ENCODE results near the gene IQSEC3.

IQSEC3 gene

DNA sequence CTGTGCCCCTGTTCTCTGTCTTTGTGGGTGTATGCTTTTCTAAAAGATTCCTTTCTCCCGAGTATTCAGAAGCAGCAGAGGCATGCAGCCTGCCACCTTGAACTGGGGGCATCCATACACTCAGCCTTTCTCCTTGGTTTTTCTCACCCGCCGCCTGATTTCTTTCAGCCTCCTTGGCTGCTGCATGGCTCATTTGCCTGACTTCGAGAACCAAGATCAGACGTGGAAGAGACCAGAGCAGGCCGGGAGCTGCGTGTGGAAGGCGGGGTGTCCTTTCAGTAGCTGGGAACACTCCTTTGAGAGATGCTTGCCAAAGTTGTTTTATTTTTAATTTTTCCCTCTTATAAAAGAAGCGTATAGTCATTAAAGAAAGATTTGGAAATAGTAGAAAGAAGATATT lies 94.3 kb downstream of the IQSEC3 start:
- no peaks in the 10 kb centered on the region for H3K27me3 ChIP-seq (ENCODE audit: control insufficient read depth in 1 of 2, insufficient read depth in 2 of 2, low read length in 2 of 2)
- H3K4me3 ChIP-seq (ENCODE audit: low read depth in 1 of 2, low read length in 2 of 2) = no peak overlapping the region
- H3K36me3 ChIP-seq (ENCODE audit: insufficient read depth, low read length) = no peaks in the 10 kb centered on the region
- H3K9me3 ChIP-seq (ENCODE audit: low read length) = no peaks in the 10 kb centered on the region
- no peaks in the 10 kb centered on the region for H3K4me1 ChIP-seq (ENCODE audit: insufficient read depth, low read length)
- no peak overlapping the region for H3K27ac ChIP-seq (ENCODE audit: low read depth, low read length)
- no peak overlapping the region for H3K9ac ChIP-seq (ENCODE audit: low read length)

DNA sequence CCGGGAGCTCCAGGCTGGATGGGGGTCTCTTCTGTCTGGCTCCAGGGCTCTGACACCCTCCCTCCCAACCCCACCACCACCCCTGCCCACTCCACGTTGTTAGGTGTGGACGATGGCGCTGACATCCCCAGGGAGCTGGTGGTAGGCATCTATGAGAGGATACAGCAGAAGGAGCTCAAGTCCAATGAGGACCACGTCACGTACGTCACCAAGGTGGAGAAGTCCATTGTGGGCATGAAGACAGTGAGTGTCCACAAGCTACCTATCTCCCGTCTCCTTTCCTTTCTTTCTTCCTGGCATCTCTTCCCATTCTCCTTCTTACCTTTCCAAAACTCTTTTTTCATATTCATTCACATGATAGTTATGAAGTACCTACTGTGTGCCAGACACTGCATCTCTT lies 95.3 kb downstream of the IQSEC3 start:
- H3K36me3 ChIP-seq (ENCODE audit: insufficient read depth, low read length) = no peaks in the 10 kb centered on the region
- no peak overlapping the region for H3K9ac ChIP-seq (ENCODE audit: low read length)
- H3K27ac ChIP-seq (ENCODE audit: low read depth, low read length) = no peak overlapping the region
- H3K27me3 ChIP-seq (ENCODE audit: control insufficient read depth in 1 of 2, insufficient read depth in 2 of 2, low read length in 2 of 2) = no peaks in the 10 kb centered on the region
- H3K4me3 ChIP-seq (ENCODE audit: low read depth in 1 of 2, low read length in 2 of 2) = no peak overlapping the region
- no peaks in the 10 kb centered on the region for H3K9me3 ChIP-seq (ENCODE audit: low read length)
- no peaks in the 10 kb centered on the region for H3K4me1 ChIP-seq (ENCODE audit: insufficient read depth, low read length)

DNA sequence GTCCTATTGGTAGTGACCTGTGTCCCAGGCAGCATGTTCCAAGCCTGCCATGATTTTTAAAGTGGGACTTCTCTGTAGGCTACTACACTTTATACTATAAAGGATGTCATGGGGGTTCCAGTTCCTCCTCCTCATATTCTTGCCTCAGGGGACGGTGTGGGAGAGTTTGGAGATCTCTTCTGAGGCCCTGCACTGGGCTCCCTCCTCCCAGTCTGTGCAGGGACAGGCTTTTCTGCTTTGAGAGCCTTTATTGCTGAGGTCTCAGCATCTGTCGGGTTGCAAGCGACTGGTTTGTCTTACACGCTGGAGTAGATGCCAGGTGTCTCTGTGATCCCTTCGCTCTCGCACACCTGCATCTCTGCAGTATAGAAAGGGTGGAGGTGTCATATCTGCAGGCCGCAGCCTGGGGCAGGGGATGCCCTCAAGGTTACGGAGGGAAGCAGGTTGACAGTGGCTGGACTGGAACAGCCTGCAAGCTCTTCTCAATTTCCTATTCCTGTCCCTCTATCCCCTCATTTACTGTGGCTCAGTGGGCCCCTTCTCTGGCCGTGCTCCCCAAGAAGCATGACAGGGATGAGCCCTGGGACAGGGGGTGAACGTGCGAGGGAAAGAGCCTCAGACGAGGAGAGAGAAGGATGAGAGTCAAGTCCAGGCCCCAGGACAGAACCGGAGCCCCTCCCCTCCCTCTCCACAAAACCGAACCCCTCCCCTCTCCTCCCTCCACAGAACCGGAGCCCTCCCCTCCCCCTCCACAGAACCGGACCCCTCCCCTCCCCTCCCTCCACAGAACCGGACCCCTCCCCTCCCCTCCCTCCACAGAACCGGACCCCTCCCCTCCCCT lies 96.1 kb downstream of the IQSEC3 start:
- Histone ChIP-seq H3K9me3 (ENCODE audit: low read length) (no peaks in the 10 kb centered on the region), H3K27me3 (ENCODE audit: control insufficient read depth in 1 of 2, insufficient read depth in 2 of 2, low read length in 2 of 2) (no peaks in the 10 kb centered on the region), H3K4me3 (ENCODE audit: low read depth in 1 of 2, low read length in 2 of 2) (no peak overlapping the region), H3K27ac (ENCODE audit: low read depth, low read length) (no peak overlapping the region), H3K36me3 (ENCODE audit: insufficient read depth, low read length) (no peaks in the 10 kb centered on the region), H3K4me1 (ENCODE audit: insufficient read depth, low read length) (no peaks in the 10 kb centered on the region), H3K9ac (ENCODE audit: low read length) (no peak overlapping the region)

DNA sequence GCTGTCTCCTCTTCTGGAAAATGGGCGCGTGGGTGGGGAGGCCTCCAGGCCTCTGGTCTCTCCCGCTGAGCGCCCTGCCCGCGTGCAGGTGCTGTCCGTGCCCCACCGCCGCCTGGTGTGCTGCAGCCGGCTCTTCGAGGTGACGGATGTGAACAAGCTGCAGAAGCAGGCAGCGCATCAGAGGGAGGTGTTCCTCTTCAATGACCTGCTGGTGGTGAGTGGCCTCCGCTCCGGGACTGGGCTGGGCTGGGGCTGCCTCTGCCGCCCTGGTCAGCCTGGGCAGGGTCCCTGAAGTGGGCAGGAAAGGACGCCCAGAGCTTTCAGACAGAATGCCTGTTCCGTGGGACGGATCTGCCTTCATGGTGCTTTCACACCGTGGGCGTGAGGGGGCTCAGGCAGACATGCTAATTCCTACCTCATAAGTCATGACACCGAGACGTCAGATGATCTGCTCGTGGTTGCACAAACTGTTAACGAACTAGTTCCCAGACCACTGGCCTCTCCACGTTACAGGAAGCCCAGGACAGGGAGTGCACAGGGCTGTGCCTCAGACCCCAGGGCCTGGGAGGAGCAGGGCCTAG lies 96.9 kb downstream of the IQSEC3 start:
- no peaks in the 10 kb centered on the region for H3K4me1 ChIP-seq (ENCODE audit: insufficient read depth, low read length)

DNA sequence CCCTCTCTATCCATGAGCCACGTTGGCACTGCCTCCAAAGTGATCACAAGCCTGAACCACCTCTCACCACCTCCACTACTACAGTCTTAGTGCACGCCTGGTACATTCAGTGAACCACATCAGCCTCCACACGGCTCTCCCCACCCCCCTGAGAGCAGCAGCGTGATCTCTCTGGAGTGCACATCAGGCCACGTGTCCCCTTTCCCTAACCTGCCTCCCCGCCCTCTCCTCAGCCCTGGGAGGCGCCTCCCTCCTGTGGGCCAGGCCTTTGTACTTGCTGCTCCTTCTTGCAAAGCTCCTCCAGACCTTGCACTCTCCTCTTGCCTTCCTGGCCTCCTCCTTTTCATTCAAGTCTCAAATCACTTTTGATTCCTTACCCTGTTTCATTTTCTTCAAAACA lies 97.6 kb downstream of the IQSEC3 start:
- no peaks in the 10 kb centered on the region for H3K4me1 ChIP-seq (ENCODE audit: insufficient read depth, low read length)
- no peaks in the 10 kb centered on the region for H3K27me3 ChIP-seq (ENCODE audit: control insufficient read depth in 1 of 2, insufficient read depth in 2 of 2, low read length in 2 of 2)
- H3K9ac ChIP-seq (ENCODE audit: low read length) = no peak overlapping the region
- H3K9me3 ChIP-seq (ENCODE audit: low read length) = no peaks in the 10 kb centered on the region
- H3K27ac ChIP-seq (ENCODE audit: low read depth, low read length) = no peak overlapping the region
- H3K4me3 ChIP-seq (ENCODE audit: low read depth in 1 of 2, low read length in 2 of 2) = no peak overlapping the region
- no peaks in the 10 kb centered on the region for H3K36me3 ChIP-seq (ENCODE audit: insufficient read depth, low read length)

More for the DNA sequence above, 96.9 kb downstream of the IQSEC3 start:
- H3K9ac ChIP-seq (ENCODE audit: low read length) = no peak overlapping the region
- H3K27ac ChIP-seq (ENCODE audit: low read depth, low read length) = no peak overlapping the region
- no peak overlapping the region for H3K4me3 ChIP-seq (ENCODE audit: low read depth in 1 of 2, low read length in 2 of 2)
- H3K36me3 ChIP-seq (ENCODE audit: insufficient read depth, low read length) = no peaks in the 10 kb centered on the region
- no peaks in the 10 kb centered on the region for H3K9me3 ChIP-seq (ENCODE audit: low read length)
- no peaks in the 10 kb centered on the region for H3K27me3 ChIP-seq (ENCODE audit: control insufficient read depth in 1 of 2, insufficient read depth in 2 of 2, low read length in 2 of 2)

DNA sequence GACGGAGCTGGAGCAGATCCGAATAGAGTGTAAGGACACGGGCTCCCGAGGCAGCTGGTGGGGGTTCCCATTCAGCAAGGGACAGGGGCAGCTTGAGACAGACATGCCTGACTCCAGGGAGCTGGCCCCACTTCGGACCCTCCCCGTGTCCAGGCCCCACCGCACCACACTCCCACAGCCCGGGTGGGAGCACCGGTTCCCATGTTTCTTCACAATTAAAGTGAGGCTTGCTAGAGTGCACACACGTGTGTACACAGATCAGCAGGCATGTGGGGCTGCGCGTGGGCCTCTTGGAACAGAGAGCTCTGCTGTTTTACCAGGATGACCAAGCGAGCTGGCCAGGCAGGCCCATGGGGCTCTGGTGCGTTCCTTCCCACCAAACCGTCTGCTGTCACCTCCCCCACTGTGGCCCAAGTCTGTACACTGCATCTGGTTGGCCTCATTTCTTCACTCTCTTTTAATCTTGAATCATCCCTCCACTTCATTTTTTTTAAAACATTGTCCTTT lies 99.3 kb downstream of the IQSEC3 start:
- no peak overlapping the region for H3K27ac ChIP-seq (ENCODE audit: low read depth, low read length)
- no peaks in the 10 kb centered on the region for H3K27me3 ChIP-seq (ENCODE audit: control insufficient read depth in 1 of 2, insufficient read depth in 2 of 2, low read length in 2 of 2)
- H3K9me3 ChIP-seq (ENCODE audit: low read length) = no peaks in the 10 kb centered on the region
- no peak overlapping the region for H3K9ac ChIP-seq (ENCODE audit: low read length)
- H3K36me3 ChIP-seq (ENCODE audit: insufficient read depth, low read length) = no peaks in the 10 kb centered on the region
- no peak overlapping the region for H3K4me3 ChIP-seq (ENCODE audit: low read depth in 1 of 2, low read length in 2 of 2)
- H3K4me1 ChIP-seq (ENCODE audit: insufficient read depth, low read length) = no peaks in the 10 kb centered on the region

DNA sequence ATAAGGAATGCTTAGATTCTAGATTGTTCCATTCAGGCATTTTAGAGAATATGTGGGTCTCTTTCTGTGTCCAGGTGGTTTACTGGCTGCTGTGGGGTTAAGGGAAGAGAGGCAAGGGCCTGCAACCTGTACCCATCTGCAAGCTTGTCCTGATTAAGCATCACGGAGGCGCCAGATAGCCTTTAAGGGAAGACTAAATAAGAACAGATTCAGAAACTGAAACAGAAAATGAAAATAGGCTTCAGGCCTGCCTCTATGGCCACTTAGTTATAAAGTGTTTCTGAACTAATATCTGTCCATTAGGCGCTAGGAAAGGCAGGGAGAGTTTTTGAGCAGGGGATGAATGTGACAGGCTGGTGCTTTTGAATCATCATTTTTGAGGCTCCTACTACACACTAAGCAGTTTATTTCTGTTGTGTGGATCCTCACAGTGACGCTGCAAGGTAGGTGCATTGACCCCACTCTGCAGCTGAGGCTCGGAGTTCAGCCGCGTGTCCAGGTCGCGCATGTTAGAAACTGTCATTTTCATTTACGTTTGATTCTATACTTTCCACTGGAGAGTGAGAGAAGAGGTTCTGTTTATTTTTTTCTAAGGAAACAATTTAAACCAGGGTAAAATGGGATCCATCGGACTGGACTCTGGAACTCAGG lies 100.0 kb downstream of the IQSEC3 start:
- Histone ChIP-seq H3K27ac (ENCODE audit: low read depth, low read length) (no peak overlapping the region), H3K9me3 (ENCODE audit: low read length) (no peaks in the 10 kb centered on the region), H3K9ac (ENCODE audit: low read length) (no peak overlapping the region)

DNA sequence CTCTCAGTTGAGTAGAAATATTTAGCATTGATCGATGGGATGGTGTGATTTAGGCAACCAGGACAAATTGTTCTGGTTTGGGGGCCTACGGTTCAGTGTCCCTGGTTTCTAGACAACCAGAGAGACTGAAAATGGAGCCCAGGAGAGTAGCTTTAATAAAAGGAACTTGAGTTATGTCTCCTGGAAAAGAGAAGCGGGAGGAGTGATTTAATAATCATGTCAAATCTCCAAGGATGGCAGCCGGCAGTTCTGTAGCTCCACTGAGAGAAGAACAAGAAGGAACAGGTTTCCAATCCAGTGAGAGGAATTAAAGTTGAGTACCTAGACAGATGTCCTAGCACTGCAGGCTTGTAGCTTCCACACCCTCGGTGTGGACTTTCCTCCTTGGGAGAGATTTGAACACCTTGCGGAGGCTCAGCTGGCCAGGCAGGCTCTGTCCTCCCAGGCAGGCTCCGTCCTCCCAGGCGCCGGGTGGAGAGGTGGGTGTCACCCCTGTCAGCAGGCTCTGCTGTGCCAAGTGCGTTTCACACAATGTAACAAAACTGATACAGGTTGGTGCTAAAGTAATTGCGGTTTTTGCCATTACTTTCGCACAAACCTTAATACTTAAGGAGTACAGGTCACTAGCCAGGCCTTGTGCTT lies 101.5 kb downstream of the IQSEC3 start:
- Histone ChIP-seq H3K27ac (ENCODE audit: low read depth, low read length) (no peak overlapping the region), H3K4me3 (ENCODE audit: low read depth in 1 of 2, low read length in 2 of 2) (no peak overlapping the region), H3K9ac (ENCODE audit: low read length) (no peak overlapping the region), H3K9me3 (ENCODE audit: low read length) (no peaks in the 10 kb centered on the region), H3K27me3 (ENCODE audit: control insufficient read depth in 1 of 2, insufficient read depth in 2 of 2, low read length in 2 of 2) (no peaks in the 10 kb centered on the region), H3K36me3 (ENCODE audit: insufficient read depth, low read length) (no peaks in the 10 kb centered on the region), H3K4me1 (ENCODE audit: insufficient read depth, low read length) (no peaks in the 10 kb centered on the region)

More for the DNA sequence above, 100.0 kb downstream of the IQSEC3 start:
- no peak overlapping the region for H3K4me3 ChIP-seq (ENCODE audit: low read depth in 1 of 2, low read length in 2 of 2)
- no peaks in the 10 kb centered on the region for H3K27me3 ChIP-seq (ENCODE audit: control insufficient read depth in 1 of 2, insufficient read depth in 2 of 2, low read length in 2 of 2)
- no peaks in the 10 kb centered on the region for H3K4me1 ChIP-seq (ENCODE audit: insufficient read depth, low read length)
- no peaks in the 10 kb centered on the region for H3K36me3 ChIP-seq (ENCODE audit: insufficient read depth, low read length)

DNA sequence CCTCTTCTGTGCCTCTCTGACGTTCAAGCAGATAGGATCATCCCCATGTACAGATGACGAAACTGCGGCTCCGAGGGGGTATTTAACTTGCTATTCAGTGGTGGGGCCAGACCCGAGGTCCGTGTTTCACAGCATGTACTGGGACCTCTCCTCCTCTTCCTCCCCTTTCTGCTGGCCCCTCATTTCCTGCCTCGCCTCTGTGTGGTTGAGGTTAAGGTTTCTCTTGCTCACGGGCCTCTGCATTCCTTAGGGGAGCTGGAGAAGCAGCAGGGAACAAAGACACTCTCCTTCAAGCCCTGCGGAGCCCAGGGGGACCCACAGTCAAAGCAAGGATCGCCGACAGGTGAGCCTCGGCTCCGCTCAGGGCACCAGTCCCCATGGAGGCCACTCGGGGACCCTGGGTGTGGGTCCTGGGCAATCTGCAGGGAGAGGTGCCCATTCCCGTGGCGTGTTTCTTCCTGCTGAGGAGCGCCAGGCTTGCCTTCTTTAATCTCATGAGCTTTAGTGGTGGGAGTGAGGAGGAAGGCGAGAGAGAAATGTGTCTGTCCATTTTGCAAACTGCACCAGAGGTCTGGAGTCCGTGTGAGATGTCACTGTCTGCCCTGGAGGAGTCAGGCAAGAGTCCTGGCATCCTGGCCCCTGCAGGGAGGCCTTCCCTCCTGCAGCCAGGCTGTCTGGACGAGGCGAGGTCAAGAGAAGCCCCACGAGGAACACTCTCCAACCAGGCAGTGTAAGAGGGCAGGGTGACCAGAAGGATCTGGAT lies 102.4 kb downstream of the IQSEC3 start:
- no peak overlapping the region for H3K27ac ChIP-seq (ENCODE audit: low read depth, low read length)
- no peak overlapping the region for H3K9ac ChIP-seq (ENCODE audit: low read length)
- no peaks in the 10 kb centered on the region for H3K9me3 ChIP-seq (ENCODE audit: low read length)
- no peaks in the 10 kb centered on the region for H3K36me3 ChIP-seq (ENCODE audit: insufficient read depth, low read length)
- no peaks in the 10 kb centered on the region for H3K27me3 ChIP-seq (ENCODE audit: control insufficient read depth in 1 of 2, insufficient read depth in 2 of 2, low read length in 2 of 2)
- H3K4me1 ChIP-seq (ENCODE audit: insufficient read depth, low read length) = no peaks in the 10 kb centered on the region
- H3K4me3 ChIP-seq (ENCODE audit: low read depth in 1 of 2, low read length in 2 of 2) = no peak overlapping the region

DNA sequence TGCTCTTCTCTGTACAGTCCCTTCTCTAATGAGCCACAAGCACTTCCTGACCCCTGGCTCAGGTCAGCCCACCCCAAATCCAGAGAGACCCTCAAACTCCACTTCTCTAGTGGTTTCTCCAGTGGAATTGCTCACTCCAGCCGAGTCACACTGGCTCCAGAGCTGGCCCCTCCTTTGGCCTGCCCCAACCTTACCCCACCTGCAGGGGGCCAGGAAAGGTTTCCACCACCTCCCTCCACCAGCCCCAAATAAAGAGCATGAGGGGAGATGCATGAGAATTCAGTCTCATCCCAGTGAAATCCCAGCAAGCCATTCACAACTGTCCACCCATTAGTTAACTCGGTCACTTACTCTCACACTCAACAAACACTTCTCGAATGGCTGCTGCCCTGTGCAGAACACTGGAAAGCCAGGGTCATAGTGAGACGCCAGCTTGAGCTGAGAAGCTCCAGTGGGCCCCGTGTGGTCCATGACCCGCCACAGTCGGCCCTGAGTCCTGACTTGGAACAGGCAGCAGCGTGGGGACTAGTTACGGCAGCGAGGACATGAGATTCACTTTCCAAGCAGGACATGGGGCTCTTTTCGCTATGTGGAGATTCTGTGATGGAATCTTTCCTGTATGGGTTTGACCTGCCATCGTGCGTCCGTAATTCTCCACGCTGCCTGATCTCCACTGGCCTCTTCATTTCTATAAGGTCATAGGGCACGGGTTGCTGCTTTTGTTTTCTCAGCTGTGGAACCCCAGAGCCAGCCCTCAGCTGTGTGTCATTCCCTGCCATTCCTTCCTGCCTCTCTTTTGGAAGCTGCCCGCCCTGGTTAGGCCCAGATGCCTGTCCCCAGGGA lies 103.2 kb downstream of the IQSEC3 start:
- Histone ChIP-seq H3K4me1 (ENCODE audit: insufficient read depth, low read length) (no peaks in the 10 kb centered on the region), H3K27me3 (ENCODE audit: control insufficient read depth in 1 of 2, insufficient read depth in 2 of 2, low read length in 2 of 2) (no peaks in the 10 kb centered on the region), H3K36me3 (ENCODE audit: insufficient read depth, low read length) (no peaks in the 10 kb centered on the region), H3K9me3 (ENCODE audit: low read length) (no peaks in the 10 kb centered on the region), H3K27ac (ENCODE audit: low read depth, low read length) (no peak overlapping the region), H3K9ac (ENCODE audit: low read length) (no peak overlapping the region), H3K4me3 (ENCODE audit: low read depth in 1 of 2, low read length in 2 of 2) (no peak overlapping the region)
